Activated CD8-positive, alpha-beta memory T cell treated with anti-CD3 and anti-CD28 coated beads for 1 hour (primary cell): ENCODE data around the gene RNF44.

Experiments
- DNase-seq, 2 donors: peaks; one replicate each; pipeline ENCODE4 v3.0.0-alpha.2; 2020; ENCODE audit warnings: low read depth in 1 of 2; ENCODE audit errors: extremely low read depth in 1 of 2

RNF44 gene

DNA sequence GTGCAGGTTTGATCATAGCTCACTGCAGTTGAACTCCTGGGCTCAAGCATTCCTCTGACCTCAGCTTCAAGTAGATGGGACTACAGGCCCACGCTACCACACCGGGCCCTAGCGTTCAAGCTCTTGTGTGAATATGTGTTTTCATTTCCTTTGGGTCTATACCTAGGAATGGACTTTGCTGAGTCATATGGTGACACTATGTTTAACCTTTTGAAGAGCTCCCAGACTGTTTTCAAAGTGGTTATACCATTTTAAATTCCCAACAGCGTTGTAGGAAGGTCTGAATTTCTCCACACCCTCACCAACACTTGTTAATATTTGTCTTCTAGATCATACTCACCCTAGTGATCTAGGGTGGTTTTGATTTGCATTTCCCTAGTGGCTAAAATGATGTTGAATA is 55.5 kb downstream of the RNF44 start:
- DNase-seq, result no peak
